ENCODE results near the gene TNS1. TPM values are rescaled to one million over a fixed set of nuclear protein-coding genes. Genes with fewer than 3 reads are reported as not detected.
A peak's percentile ranks its signal among the peaks of the same experiment; 100 is the strongest.

Gene TNS1
- total and polyA plus RNA-seq, 9 of the 15 experiments (the other 6 are each of a cell fraction or from before 2014, with no cell fraction given) = 0.13 to 2.7 (median 0.77) TPM

- TF ChIP-seq ZNF644 (tag; IDR thresholded peaks at IDR 0.05; ENCODE audit: low read depth) = no peak
- TF ChIP-seq ZNF695 (CRISPR knock-in tag; IDR thresholded peaks at IDR 0.05) = no peak
- no peak for TF ChIP-seq ZBTB43 (CRISPR knock-in tag; IDR thresholded peaks at IDR 0.05)
Observed at GRCh38 chr2:217799563-217800432, 203.0 kb downstream of the TNS1 start (continued).

- H3K4me2 ChIP-seq (ENCODE audit: insufficient read depth, low read length) = no peak overlapping the region
- H4K20me1 ChIP-seq (replicated peaks; ENCODE audit: control insufficient read depth, insufficient read depth, low read length) = no peaks in the 10 kb centered on the region
- H3K9me1 ChIP-seq (ENCODE audit: control insufficient read depth, insufficient read depth, low read length) = no peaks in the 10 kb centered on the region
- H3K79me2 ChIP-seq (ENCODE audit: control insufficient read depth, insufficient read depth, low read length) = no peaks in the 10 kb centered on the region
- no peak overlapping the region for H2AFZ ChIP-seq (ENCODE audit: low read depth, low read length)
- peaks cover 14 to 20% of the 10 kb centered on the region in 2 experiments; a peak in 4 of 5 replicates for H3K4me1 ChIP-seq (replicated peaks in 1 of 2; ENCODE audit: control insufficient read depth in 2 of 2, insufficient read depth in 2 of 2, low read length in 2 of 2)
- H3K4me3 ChIP-seq = no peak overlapping the region
- no peaks in the 10 kb centered on the region for H3K27me3 ChIP-seq (ENCODE audit: control insufficient read depth in 2 of 2, insufficient read depth in 2 of 2, low read length in 2 of 2)
- in situ Hi-C loops (cut with MboI) = no loop called here
- 29% methylated on average over 12 of the region's 14 CpGs for WGBS (ENCODE audit: insufficient coverage, low coverage, missing lambda C conversion rate)
- H3K36me3 ChIP-seq (ENCODE audit: control insufficient read depth, insufficient read depth, low read length) = no peaks in the 10 kb centered on the region
- CTCF ChIA-PET (ENCODE audit: low intra/inter-chr PET ratio) = no interaction called here
- no peaks in the 10 kb centered on the region for H3K9me3 ChIP-seq (replicated peaks; ENCODE audit: control insufficient read depth, insufficient read depth, low read depth, low read length)
- no peak overlapping the region for H3K27ac ChIP-seq (ENCODE audit: extremely low read depth, low read depth, low read length)
- FAIRE-seq (no peak), DNase-seq (ENCODE audit: extremely low read depth in 1 of 4, low spot score in 3 of 4) (no peak), ATAC-seq (no peak)
- no TSS peak for BruUV-seq (replicated peaks)
- H3K9ac ChIP-seq (ENCODE audit: insufficient read depth in 1 of 2, low read depth in 2 of 2, low read length in 2 of 2) = no peak overlapping the region; a peak in 1 of 4 replicates
- POLR2A ChIA-PET = interaction anchor here (0.6 to 1.4 kb wide), 3 partner anchors 11 to 51 kb away, joined by 3 to 4 read pairs (median 3); no protein-coding TSS in a partner anchor
- intact Hi-C loops (cut with micrococcal nuclease) = no loop called here
- no peak for TF ChIP-seq CAMTA2 (CRISPR knock-in tag; conservative IDR thresholded peaks at IDR 0.05)
- TF ChIP-seq SPI1 (IDR thresholded peaks at IDR 0.05; ENCODE audit: borderline replicate concordance, low read depth, low read length) = peak; percentile 82
- TF ChIP-seq ZNF239 (CRISPR knock-in tag; IDR thresholded peaks at IDR 0.05) = no peak
- TF ChIP-seq ELF1 (tag; IDR thresholded peaks at IDR 0.05) = no peak
- no peak for TF ChIP-seq TRIM28 (IDR thresholded peaks at IDR 0.05)
- TF ChIP-seq SMARCC2 (IDR thresholded peaks at IDR 0.05; ENCODE audit: low read depth) = no peak
- TF ChIP-seq ILK (tag; IDR thresholded peaks at IDR 0.05; ENCODE audit: borderline replicate concordance, low read depth) = no peak
- TF ChIP-seq NFIC (IDR thresholded peaks at IDR 0.05) = no peak
Observed at GRCh38 chr2:217798743-217799562, 203.8 kb downstream of the TNS1 start.

Measured in K562 (cell line).